Loucy (cell line): Measurements from ENCODE around the gene CCDC134.

Source experiments
- H2AFZ ChIP-seq: fragments of 200-600 bp; sonication (generic); 2 replicates; pipeline ENCODE4 v1.6.0; 2016; ENCODE audit warnings: antibody characterized with exemption, mild to moderate bottlenecking, low read length, moderate library complexity
- H3F3A ChIP-seq: fragments of 200-600 bp; 2 replicates; pipeline ENCODE4 v1.6.0; 2016; ENCODE audit warnings: antibody characterized with exemption, low read depth, mild to moderate bottlenecking
- H3K27me3 ChIP-seq: fragments of 200-600 bp; sonication (generic); 2 replicates; pipeline ENCODE4 v1.6.1; 2014; ENCODE audit warnings: low read length, mild to moderate bottlenecking; ENCODE audit not compliant: insufficient read depth, poor library complexity, severe bottlenecking
- H3K36me3 ChIP-seq: fragments of 200-600 bp; sonication (generic); 2 replicates; pipeline ENCODE4 v1.6.1; 2016; ENCODE audit warnings: low read length; ENCODE audit not compliant: insufficient read depth
- H3K4me1 ChIP-seq: fragments of 200-600 bp; sonication (generic); 2 replicates; pipeline ENCODE4 v1.5.1; 2014; ENCODE audit warnings: low read length, mild to moderate bottlenecking; ENCODE audit not compliant: insufficient read depth, poor library complexity, severe bottlenecking
- H3K4me2 ChIP-seq: fragments of 200-600 bp; sonication (generic); 2 replicates; pipeline ENCODE4 v1.6.0; 2014; ENCODE audit warnings: antibody characterized with exemption, low read length, low read depth, mild to moderate bottlenecking; ENCODE audit not compliant: poor library complexity, severe bottlenecking
- H3K4me3 ChIP-seq: fragments of 200-600 bp; sonication (generic); 2 replicates; pipeline ENCODE4 v1.5.1; 2014; ENCODE audit warnings: low read length, mild to moderate bottlenecking, mixed read lengths; ENCODE audit not compliant: poor library complexity, severe bottlenecking
- H3K79me2 ChIP-seq: fragments of 200-600 bp; sonication (generic); 2 replicates; pipeline ENCODE4 v1.6.1; 2014; ENCODE audit warnings: low read length; ENCODE audit not compliant: insufficient read depth
- H3K9ac ChIP-seq: fragments of 200-600 bp; sonication (generic); 2 replicates; pipeline ENCODE4 v1.6.0; 2014; ENCODE audit warnings: mild to moderate bottlenecking, low read depth, low read length, moderate library complexity; ENCODE audit not compliant: poor library complexity, severe bottlenecking
- H3K9me2 ChIP-seq: fragments of 200-600 bp; sonication (generic); replicated peaks from 2 replicates; pipeline ENCODE4 v1.6.1; 2016; ENCODE audit warnings: low read depth, low read length, mixed read lengths
- H3K9me3 ChIP-seq: fragments of 200-600 bp; sonication (generic); 2 replicates; pipeline ENCODE4 v1.6.1; 2014; ENCODE audit warnings: mild to moderate bottlenecking, antibody characterized with exemption, low read length, low read depth; ENCODE audit not compliant: insufficient read depth
- H4K20me1 ChIP-seq: fragments of 200-600 bp; sonication (generic); 2 replicates; pipeline ENCODE4 v1.6.0; 2014; ENCODE audit warnings: antibody characterized with exemption, low read length, mild to moderate bottlenecking; ENCODE audit not compliant: insufficient read depth, poor library complexity, severe bottlenecking
- EZH2phosphoT487 ChIP-seq: fragments of 200-600 bp; IDR thresholded peaks from 2 replicates; pipeline ENCODE4 v1.6.1; 2018; ENCODE audit warnings: antibody characterized with exemption, mild to moderate bottlenecking, moderate library complexity, borderline replicate concordance
- TF ChIP-seq, protein P1 (sequence below): fragments of 200-600 bp; sonication (generic); conservative IDR thresholded peaks from 2 replicates; pipeline ENCODE4 v1.5.1; 2014; ENCODE audit warnings: mild to moderate bottlenecking, antibody characterized with exemption, low read length

The CCDC134 gene

DNA sequence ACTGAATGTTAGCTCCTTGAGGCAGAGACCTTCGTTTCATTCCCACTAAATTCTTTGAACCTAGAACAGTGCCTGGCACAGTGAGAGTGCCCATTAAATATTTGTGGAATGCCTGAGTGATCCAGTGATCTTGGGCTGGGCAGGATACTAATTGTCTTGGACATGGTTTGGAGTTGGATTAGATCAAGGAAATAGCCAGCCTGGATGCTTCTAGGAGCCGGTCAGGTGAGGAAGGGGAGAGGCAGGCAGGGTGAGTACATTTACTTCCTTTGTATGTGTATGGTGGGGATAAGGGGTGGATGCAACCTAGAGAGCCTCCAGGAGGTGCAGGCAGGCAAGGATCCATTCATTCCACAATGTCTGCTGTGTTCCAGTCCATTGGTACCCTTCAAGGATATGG lies 36.1 kb downstream of the CCDC134 start:
- Histone ChIP-seq H3K79me2 (peaks cover 95% of the 10 kb centered on the region), H3K9me2 (no peaks in the 10 kb centered on the region), H4K20me1 (peaks cover 72% of the 10 kb centered on the region), H3K27me3 (no peaks in the 10 kb centered on the region), H3K9ac (peak overlapping the region; percentile 52), H3K9me3 (no peaks in the 10 kb centered on the region), H2AFZ (no peak overlapping the region), H3K4me3 (peak overlapping the region; percentile 65), H3F3A (no peaks in the 10 kb centered on the region), H3K4me1 (peaks cover 65% of the 10 kb centered on the region), H3K4me2 (peak overlapping the region; percentile 97), H3K36me3 (peaks cover 17% of the 10 kb centered on the region; the same call in 1 of the 2 replicates)
- TF ChIP-seq, protein P1, sequence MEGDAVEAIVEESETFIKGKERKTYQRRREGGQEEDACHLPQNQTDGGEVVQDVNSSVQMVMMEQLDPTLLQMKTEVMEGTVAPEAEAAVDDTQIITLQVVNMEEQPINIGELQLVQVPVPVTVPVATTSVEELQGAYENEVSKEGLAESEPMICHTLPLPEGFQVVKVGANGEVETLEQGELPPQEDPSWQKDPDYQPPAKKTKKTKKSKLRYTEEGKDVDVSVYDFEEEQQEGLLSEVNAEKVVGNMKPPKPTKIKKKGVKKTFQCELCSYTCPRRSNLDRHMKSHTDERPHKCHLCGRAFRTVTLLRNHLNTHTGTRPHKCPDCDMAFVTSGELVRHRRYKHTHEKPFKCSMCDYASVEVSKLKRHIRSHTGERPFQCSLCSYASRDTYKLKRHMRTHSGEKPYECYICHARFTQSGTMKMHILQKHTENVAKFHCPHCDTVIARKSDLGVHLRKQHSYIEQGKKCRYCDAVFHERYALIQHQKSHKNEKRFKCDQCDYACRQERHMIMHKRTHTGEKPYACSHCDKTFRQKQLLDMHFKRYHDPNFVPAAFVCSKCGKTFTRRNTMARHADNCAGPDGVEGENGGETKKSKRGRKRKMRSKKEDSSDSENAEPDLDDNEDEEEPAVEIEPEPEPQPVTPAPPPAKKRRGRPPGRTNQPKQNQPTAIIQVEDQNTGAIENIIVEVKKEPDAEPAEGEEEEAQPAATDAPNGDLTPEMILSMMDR: no peak
- no peak for TF ChIP-seq EZH2phosphoT487

GRCh38 chr22:41838842-41839618 lies 38.6 kb downstream of the CCDC134 start:
- Histone ChIP-seq H3F3A (no peaks in the 10 kb centered on the region), H2AFZ (no peak overlapping the region), H3K27me3 (no peaks in the 10 kb centered on the region), H3K36me3 (peaks cover 25% of the 10 kb centered on the region; the same call in 1 of the 2 replicates), H3K4me2 (peak overlapping the region; percentile 76), H4K20me1 (peaks cover 90% of the 10 kb centered on the region), H3K9me2 (no peaks in the 10 kb centered on the region), H3K79me2 (peaks cover 99% of the 10 kb centered on the region), H3K4me1 (peaks cover 71% of the 10 kb centered on the region), H3K9ac (peak overlapping the region; percentile 62), H3K9me3 (no peaks in the 10 kb centered on the region), H3K4me3 (peak overlapping the region; percentile 54)
- no peak for TF ChIP-seq EZH2phosphoT487
- TF ChIP-seq, protein P1: no peak

- peak overlapping the region; percentile 76 for H3K4me2 ChIP-seq
- H3K9ac ChIP-seq: peak overlapping the region; percentile 62
- peaks cover 92% of the 10 kb centered on the region for H4K20me1 ChIP-seq
- H3F3A ChIP-seq: no peaks in the 10 kb centered on the region
- peaks cover 25% of the 10 kb centered on the region; the same call in 1 of the 2 replicates for H3K36me3 ChIP-seq
- peaks cover 75% of the 10 kb centered on the region for H3K4me1 ChIP-seq
- H3K9me2 ChIP-seq: no peaks in the 10 kb centered on the region
- no peak for TF ChIP-seq EZH2phosphoT487
- TF ChIP-seq, protein P1: no peak
- H2AFZ ChIP-seq: no peak overlapping the region
- H3K4me3 ChIP-seq: peak overlapping the region; percentile 51
- no peaks in the 10 kb centered on the region for H3K9me3 ChIP-seq
- H3K79me2 ChIP-seq: peaks cover 99% of the 10 kb centered on the region
- no peaks in the 10 kb centered on the region for H3K27me3 ChIP-seq
These were observed 39.7 kb downstream of the CCDC134 start for GRCh38 chr22:41840216-41840615.
